Hepatocyte (in vitro differentiated cells): ENCODE data around the gene AMPH. TPM values are rescaled to one million over a fixed set of nuclear protein-coding genes. Genes with fewer than 3 reads are reported as not detected.

Experiments used
- DNase-seq: peaks from one replicate; pipeline ENCODE4 v3.0.0-alpha.2; 2016; ENCODE audit warnings: low spot score
- H2AFZ ChIP-seq: fragments of 200-600 bp; sonication (generic); 2 replicates; pipeline ENCODE4 v1.6.0; 2016; ENCODE audit warnings: antibody characterized with exemption, mild to moderate bottlenecking
- H3K27ac ChIP-seq: fragments of 200-600 bp; sonication (generic); 2 replicates; pipeline ENCODE4 v1.5.1; 2016; ENCODE audit warnings: mild to moderate bottlenecking
- H3K27me3 ChIP-seq: fragments of 200-600 bp; sonication (generic); 2 replicates; pipeline ENCODE4 v1.6.1; 2016
- H3K36me3 ChIP-seq: fragments of 200-600 bp; sonication (generic); replicated peaks from 2 replicates; pipeline ENCODE4 v1.5.1; 2016; ENCODE audit warnings: low read depth; ENCODE audit not compliant: insufficient read depth
- H3K4me1 ChIP-seq: fragments of 200-600 bp; sonication (generic); 2 replicates; pipeline ENCODE4 v1.5.1; 2016; ENCODE audit warnings: mild to moderate bottlenecking, moderate library complexity; ENCODE audit not compliant: insufficient read depth
- H3K4me2 ChIP-seq: fragments of 200-600 bp; sonication (generic); 2 replicates; pipeline ENCODE4 v1.6.0; 2016
- H3K4me3 ChIP-seq: fragments of 200-600 bp; sonication (generic); 2 replicates; pipeline ENCODE4 v1.5.1; 2016; ENCODE audit warnings: mild to moderate bottlenecking
- H3K79me2 ChIP-seq: fragments of 200-600 bp; sonication (generic); 2 replicates; pipeline ENCODE4 v1.6.0; 2017; ENCODE audit warnings: mild to moderate bottlenecking
- H3K9me2 ChIP-seq: fragments of 200-600 bp; sonication (generic); replicated peaks from 2 replicates; pipeline ENCODE4 v1.6.0; 2017; ENCODE audit warnings: mild to moderate bottlenecking; ENCODE audit not compliant: insufficient read depth
- H3K9me3 ChIP-seq: fragments of 200-600 bp; sonication (generic); 2 replicates; pipeline ENCODE4 v1.5.1; 2016; ENCODE audit warnings: low read depth, mild to moderate bottlenecking
- H4K20me1 ChIP-seq: fragments of 200-600 bp; sonication (generic); 2 replicates; pipeline ENCODE4 v1.6.0; 2016; ENCODE audit warnings: mild to moderate bottlenecking; ENCODE audit not compliant: insufficient read depth, poor library complexity, severe bottlenecking
- CTCF ChIP-seq: fragments of 200-600 bp; sonication (generic); IDR thresholded peaks from 2 replicates; pipeline ENCODE4 v1.5.1; 2016; ENCODE audit warnings: antibody characterized with exemption, mild to moderate bottlenecking; ENCODE audit not compliant: poor library complexity
- EZH2 ChIP-seq: fragments of 200-600 bp; sonication (generic); IDR thresholded peaks from 2 replicates; pipeline ENCODE4 v1.6.1; 2016; ENCODE audit warnings: antibody characterized with exemption, mild to moderate bottlenecking, borderline replicate concordance
- EZH2phosphoT487 ChIP-seq: fragments of 200-600 bp; sonication (generic); IDR thresholded peaks from one replicate; pipeline ENCODE4 v1.6.1; 2018; ENCODE audit warnings: antibody characterized with exemption, mild to moderate bottlenecking, low read depth, moderate library complexity; ENCODE audit not compliant: unreplicated experiment, severe bottlenecking
- WGBS: methylation state at CpG from one replicate; pipeline ENCODE4 v1.1.6; 2016; ENCODE audit warnings: low lambda C conversion rate; ENCODE audit errors: missing lambda C conversion rate; 5-methylcytosine and 5-hydroxymethylcytosine counted together
- polyA plus RNA-seq: library from polyadenylated mRNA; unstranded; fragments of >200 nt; fragmentation: Nextera tagmentation; extraction: Ambion mirVana; gene quantifications from 2 replicates; pipeline ENCODE4 v1.2.1, GENCODE V29; 2016
- total RNA-seq: library from RNA; depleted of rRNA; stranded (reverse); fragments of >200 nt; gene quantifications from 2 replicates; pipeline ENCODE4 v1.2.3, GENCODE V29; 2014

AMPH gene
- total and polyA plus RNA-seq, 2 experiments from 2014 or later: 2.0 to 2.8 TPM

- Histone ChIP-seq H3K27me3 (no peaks in the 10 kb centered on the region), H3K79me2 (no peaks in the 10 kb centered on the region), H3K4me3 (no peak overlapping the region), H4K20me1 (no peaks in the 10 kb centered on the region), H3K4me1 (no peaks in the 10 kb centered on the region), H2AFZ (no peak overlapping the region), H3K4me2 (no peak overlapping the region), H3K9me2 (no peaks in the 10 kb centered on the region), H3K27ac (no peak overlapping the region), H3K36me3 (no peaks in the 10 kb centered on the region), H3K9me3 (no peaks in the 10 kb centered on the region)
- WGBS: 71% methylated on average over 8 of the region's 8 CpGs
- TF ChIP-seq EZH2 (no peak), EZH2phosphoT487 (no peak), CTCF (no peak)
- DNase-seq: peak; percentile 15
These were observed 167.6 kb downstream of the AMPH start for GRCh38 chr7:38463277-38464225.

GRCh38 chr7:38462819-38463218, 168.4 kb downstream of the AMPH start:
- 93% methylated on average over 11 of the region's 11 CpGs for WGBS
- no peak overlapping the region for H3K4me2 ChIP-seq
- H3K27ac ChIP-seq: no peak overlapping the region
- H3K9me3 ChIP-seq: no peaks in the 10 kb centered on the region
- H3K79me2 ChIP-seq: no peaks in the 10 kb centered on the region
- no peak for DNase-seq
- no peaks in the 10 kb centered on the region for H3K27me3 ChIP-seq
- H3K4me3 ChIP-seq: no peak overlapping the region
- no peaks in the 10 kb centered on the region for H4K20me1 ChIP-seq
- no peaks in the 10 kb centered on the region for H3K9me2 ChIP-seq
- TF ChIP-seq EZH2 (no peak), CTCF (no peak), EZH2phosphoT487 (no peak)
- no peaks in the 10 kb centered on the region for H3K4me1 ChIP-seq
- no peak overlapping the region for H2AFZ ChIP-seq
- H3K36me3 ChIP-seq: no peaks in the 10 kb centered on the region

GRCh38 chr7:38461887-38462286, 169.3 kb downstream of the AMPH start:
- no peak for DNase-seq
- WGBS: 91% methylated on average over 7 of the region's 7 CpGs

More at GRCh38 chr7:38461887-38462286, 169.3 kb downstream of the AMPH start:
- H3K27ac ChIP-seq: no peak overlapping the region
- no peak overlapping the region for H2AFZ ChIP-seq
- H3K9me3 ChIP-seq: no peaks in the 10 kb centered on the region
- H3K9me2 ChIP-seq: no peaks in the 10 kb centered on the region
- no peaks in the 10 kb centered on the region for H3K79me2 ChIP-seq
- no peak for TF ChIP-seq EZH2phosphoT487
- no peak for TF ChIP-seq CTCF
- no peak for TF ChIP-seq EZH2
- no peaks in the 10 kb centered on the region for H3K36me3 ChIP-seq
- no peaks in the 10 kb centered on the region for H3K27me3 ChIP-seq
- H4K20me1 ChIP-seq: no peaks in the 10 kb centered on the region
- no peak overlapping the region for H3K4me2 ChIP-seq
- H3K4me3 ChIP-seq: no peak overlapping the region
- no peaks in the 10 kb centered on the region for H3K4me1 ChIP-seq
